Ishikawa (cell line): ENCODE measurements around the gene TBC1D14.

ENCODE experiments used
- CEBPB ChIP-seq: IDR thresholded peaks from 2 replicates; pipeline ENCODE4 v1.6.1; 2012
- CREB1 ChIP-seq: IDR thresholded peaks from 2 replicates; pipeline ENCODE4 v1.6.1; 2012; ENCODE audit warnings: low read depth
- EGR1 ChIP-seq: IDR thresholded peaks from 2 replicates; pipeline ENCODE4 v1.6.1; 2012
- EP300 ChIP-seq: IDR thresholded peaks from 2 replicates; pipeline ENCODE4 v1.6.1; 2012; ENCODE audit warnings: borderline replicate concordance
- FOXM1 ChIP-seq: IDR thresholded peaks from 2 replicates; pipeline ENCODE4 v1.6.1; 2012; ENCODE audit warnings: low read depth, borderline replicate concordance
- NFIC ChIP-seq: IDR thresholded peaks from 2 replicates; pipeline ENCODE4 v1.6.1; 2012
- RAD21 ChIP-seq: IDR thresholded peaks from 2 replicates; pipeline ENCODE4 v1.6.1; 2012; ENCODE audit warnings: low read depth
- REST ChIP-seq: IDR thresholded peaks from 2 replicates; pipeline ENCODE4 v1.6.1; 2012; ENCODE audit warnings: low read depth, mild to moderate bottlenecking
- TAF1 ChIP-seq: IDR thresholded peaks from 2 replicates; pipeline ENCODE4 v1.6.1; 2012; ENCODE audit warnings: low read depth, mild to moderate bottlenecking
- TCF12 ChIP-seq: IDR thresholded peaks from 2 replicates; pipeline ENCODE4 v1.6.1; 2012; ENCODE audit warnings: low read depth
- TEAD4 ChIP-seq: IDR thresholded peaks from 2 replicates; pipeline ENCODE4 v1.6.1; 2012
- USF1 ChIP-seq: IDR thresholded peaks from 2 replicates; pipeline ENCODE4 v1.6.1; 2012
- YY1 ChIP-seq: IDR thresholded peaks from 2 replicates; pipeline ENCODE4 v1.6.1; 2012; ENCODE audit warnings: low read depth
- ZBTB7A ChIP-seq: IDR thresholded peaks from 2 replicates; pipeline ENCODE4 v1.6.1; 2012; ENCODE audit warnings: low read depth
- TF ChIP-seq, protein P1 (sequence below): IDR thresholded peaks from 2 replicates; pipeline ENCODE4 v1.6.1; 2012

Gene TBC1D14

GRCh38 chr4:7023486-7023885 is 113.9 kb downstream of the TBC1D14 start:
- TF ChIP-seq CREB1 (no peak), TEAD4 (no peak), RAD21 (no peak), CEBPB (no peak), ZBTB7A (no peak), TAF1 (no peak), YY1 (no peak), REST (no peak), EGR1 (no peak), FOXM1 (no peak)
- TF ChIP-seq, protein P1, sequence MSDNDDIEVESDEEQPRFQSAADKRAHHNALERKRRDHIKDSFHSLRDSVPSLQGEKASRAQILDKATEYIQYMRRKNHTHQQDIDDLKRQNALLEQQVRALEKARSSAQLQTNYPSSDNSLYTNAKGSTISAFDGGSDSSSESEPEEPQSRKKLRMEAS = no peak

DNA sequence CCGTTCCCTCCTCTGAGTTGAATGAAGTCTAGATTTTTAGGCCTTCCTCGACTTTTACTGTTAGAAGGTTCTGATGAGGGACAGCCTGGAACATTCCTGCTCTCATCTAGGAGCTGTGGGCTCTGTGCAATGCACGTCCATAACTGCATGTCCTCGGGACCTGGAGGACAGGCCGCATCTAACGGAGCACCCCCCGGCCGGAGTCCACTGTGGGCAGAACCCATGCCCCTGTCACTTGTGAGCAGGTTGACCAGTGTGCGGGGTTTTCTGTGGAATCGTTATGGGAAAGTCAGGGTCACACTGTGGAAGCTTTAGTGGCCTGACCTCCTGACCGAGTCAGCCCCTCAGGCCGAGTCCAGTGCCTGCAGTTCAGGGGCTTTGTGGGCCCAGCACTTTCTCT is 114.3 kb downstream of the TBC1D14 start:
- TF ChIP-seq USF1 = no peak
- no peak for TF ChIP-seq REST
- TF ChIP-seq RAD21 = no peak

DNA sequence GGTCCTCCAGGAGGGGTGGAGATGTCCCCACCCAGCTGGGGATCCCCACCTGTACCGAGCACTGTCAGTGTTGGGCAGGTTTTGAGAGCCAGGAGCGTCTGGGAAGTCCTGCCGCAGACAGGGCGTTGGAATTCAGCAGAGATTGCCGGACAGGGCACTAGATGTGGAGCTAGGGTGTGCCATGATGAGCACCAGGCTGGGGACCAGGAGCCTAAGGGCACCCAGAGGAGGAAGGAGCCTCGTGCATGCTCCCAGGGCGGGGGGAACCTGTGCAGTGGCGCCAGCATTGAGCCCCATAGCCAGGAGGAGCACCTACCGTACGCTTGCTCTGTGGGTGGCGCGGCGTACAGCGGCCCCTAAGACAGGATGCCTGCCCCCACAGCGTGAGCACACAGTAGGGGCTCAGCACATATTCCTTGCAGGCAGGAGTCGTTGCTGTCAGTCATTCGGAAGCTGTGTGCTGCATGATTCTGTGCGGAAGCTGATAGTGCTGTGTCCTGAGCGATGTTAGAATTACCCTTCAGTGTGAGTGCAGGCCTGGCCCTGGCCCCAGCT is 114.8 kb downstream of the TBC1D14 start:
- no peak for TF ChIP-seq CREB1
- no peak for TF ChIP-seq EP300
- no peak for TF ChIP-seq TCF12
- no peak for TF ChIP-seq USF1
- TF ChIP-seq, protein P1 = no peak
- no peak for TF ChIP-seq NFIC
- TF ChIP-seq ZBTB7A = no peak
- no peak for TF ChIP-seq CEBPB
- no peak for TF ChIP-seq EGR1
- TF ChIP-seq REST = no peak
- no peak for TF ChIP-seq RAD21
- TF ChIP-seq TEAD4 = no peak

DNA sequence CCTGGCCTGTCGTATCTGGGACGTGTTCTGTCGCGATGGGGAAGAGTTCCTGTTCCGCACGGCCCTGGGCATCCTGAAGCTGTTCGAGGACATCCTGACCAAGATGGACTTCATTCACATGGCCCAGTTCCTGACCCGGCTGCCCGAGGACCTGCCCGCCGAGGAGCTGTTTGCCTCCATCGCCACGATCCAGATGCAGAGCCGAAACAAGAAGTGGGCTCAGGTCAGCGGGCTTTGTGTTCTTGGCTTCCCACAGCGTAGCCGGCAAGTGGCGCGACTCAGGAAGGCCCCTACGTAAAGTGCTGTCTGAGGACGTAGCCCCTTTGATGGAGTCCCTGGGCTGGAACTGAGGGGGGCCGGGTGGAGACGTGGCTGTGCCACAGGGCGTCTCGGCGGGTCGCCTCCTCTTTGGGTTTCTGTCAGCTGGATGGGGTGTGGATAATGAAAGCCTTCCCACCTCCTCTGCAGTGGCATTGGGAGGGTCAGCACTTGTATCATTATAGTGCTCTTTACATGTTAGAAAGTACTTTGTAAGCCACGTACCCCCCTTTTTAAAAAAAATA is 115.5 kb downstream of the TBC1D14 start:
- TF ChIP-seq, protein P1 = no peak
- TF ChIP-seq NFIC = no peak
- TF ChIP-seq CREB1 = no peak
- no peak for TF ChIP-seq ZBTB7A
- TF ChIP-seq RAD21 = no peak
- TF ChIP-seq USF1 = no peak
- no peak for TF ChIP-seq TAF1
- no peak for TF ChIP-seq EP300
- no peak for TF ChIP-seq YY1
- no peak for TF ChIP-seq FOXM1
- TF ChIP-seq EGR1 = no peak
- TF ChIP-seq REST = no peak
